Fibroblast of lung (primary cell): Measurements from ENCODE around the gene NDUFA12. TPM values are rescaled to one million over a fixed set of nuclear protein-coding genes. Genes with fewer than 3 reads are reported as not detected.

Source experiments
- DNase-seq, 2 donors: peaks; one replicate each; pipeline versions ENCODE4 v3.0.0 to v3.0.0-alpha.2; 2010; ENCODE audit warnings: low read depth in 2 of 2
- H2AFZ ChIP-seq: 2 replicates; pipeline ENCODE4 v1.5.1; 2012; ENCODE audit warnings: low read length, control low read depth, inconsistent platforms
- H3K27ac ChIP-seq: 2 replicates; pipeline ENCODE4 v1.5.1; 2011; ENCODE audit warnings: low read length, control low read depth; ENCODE audit not compliant: insufficient read depth
- H3K27me3 ChIP-seq: 2 replicates; pipeline ENCODE4 v1.5.1; 2011; ENCODE audit warnings: mild to moderate bottlenecking, low read length; ENCODE audit not compliant: control insufficient read depth, insufficient read depth
- H3K36me3 ChIP-seq: 2 replicates; pipeline ENCODE4 v1.5.1; 2011; ENCODE audit warnings: low read length; ENCODE audit not compliant: control insufficient read depth, insufficient read depth
- H3K4me1 ChIP-seq: 2 replicates; pipeline ENCODE4 v1.5.1; 2011; ENCODE audit warnings: low read length; ENCODE audit not compliant: control insufficient read depth, insufficient read depth; ENCODE audit errors: extremely low read depth
- H3K4me2 ChIP-seq: 2 replicates; pipeline ENCODE4 v1.5.1; 2011; ENCODE audit warnings: low read length, control low read depth; ENCODE audit not compliant: insufficient read depth; ENCODE audit errors: extremely low read depth
- H3K4me3 ChIP-seq, 4 experiments: fragments of 200-600 bp in 1 of 4; sonication (generic) in 1 of 4; replicated peaks in 1 of 4; 2 replicates each; pipeline ENCODE4 v1.5.1; 2011 to 2016; ENCODE audit warnings: low read length in 4 of 4, low read depth in 3 of 4, mild to moderate bottlenecking in 3 of 4, control low read depth in 2 of 4, inconsistent platforms in 1 of 4, mixed read lengths in 1 of 4; ENCODE audit not compliant: insufficient read depth in 1 of 4; ENCODE audit errors: control extremely low read depth in 1 of 4
- H3K79me2 ChIP-seq: 2 replicates; pipeline ENCODE4 v1.5.1; 2012; ENCODE audit warnings: mild to moderate bottlenecking, low read length, inconsistent platforms; ENCODE audit not compliant: control insufficient read depth, insufficient read depth
- H3K9ac ChIP-seq: 2 replicates; pipeline ENCODE4 v1.5.1; 2011; ENCODE audit warnings: mild to moderate bottlenecking, low read length, control low read depth; ENCODE audit not compliant: insufficient read depth
- H3K9me3 ChIP-seq: 2 replicates; pipeline ENCODE4 v1.5.1; 2012; ENCODE audit warnings: low read depth, low read length; ENCODE audit not compliant: control insufficient read depth, insufficient read depth
- H4K20me1 ChIP-seq: 2 replicates; pipeline ENCODE4 v1.5.1; 2011; ENCODE audit warnings: low read length; ENCODE audit not compliant: control insufficient read depth, insufficient read depth; ENCODE audit errors: extremely low read depth
- CTCF ChIP-seq, 2 donors: IDR thresholded peaks in 1 of 2; conservative IDR thresholded peaks in 1 of 2; 1 replicate in 1 of 2; 2 replicates in 1 of 2; pipeline ENCODE4 v1.5.1; 2011 to 2012; ENCODE audit warnings: low read length in 2 of 2, control low read depth in 1 of 2, inconsistent platforms in 1 of 2, low read depth in 1 of 2, mild to moderate bottlenecking in 1 of 2
- EZH2 ChIP-seq: IDR thresholded peaks from 2 replicates; pipeline ENCODE4 v1.5.1; 2012; ENCODE audit warnings: low read length, control low read depth, mild to moderate bottlenecking; ENCODE audit errors: missing control alignments
- polyA plus RNA-seq, 2 donors: library from polyadenylated mRNA; depleted of rRNA in 1 of 2; stranded (reverse) in 1 of 2; unstranded in 1 of 2; fragments of >200 nt; gene quantifications; 2 replicates each; pipeline ENCODE4 v1.2.1, GENCODE V29; 2011 to 2012; ENCODE audit warnings: missing spikeins in 1 of 2
- total RNA-seq: library from RNA; depleted of rRNA; stranded (reverse); fragments of >200 nt; gene quantifications from 2 replicates; pipeline ENCODE4 v1.2.1, GENCODE V29; 2014

The NDUFA12 gene
- total and polyA plus RNA-seq, 2 donors (not counting 1 experiment from before 2014, with no cell fraction given) = 102 to 210 TPM

DNA sequence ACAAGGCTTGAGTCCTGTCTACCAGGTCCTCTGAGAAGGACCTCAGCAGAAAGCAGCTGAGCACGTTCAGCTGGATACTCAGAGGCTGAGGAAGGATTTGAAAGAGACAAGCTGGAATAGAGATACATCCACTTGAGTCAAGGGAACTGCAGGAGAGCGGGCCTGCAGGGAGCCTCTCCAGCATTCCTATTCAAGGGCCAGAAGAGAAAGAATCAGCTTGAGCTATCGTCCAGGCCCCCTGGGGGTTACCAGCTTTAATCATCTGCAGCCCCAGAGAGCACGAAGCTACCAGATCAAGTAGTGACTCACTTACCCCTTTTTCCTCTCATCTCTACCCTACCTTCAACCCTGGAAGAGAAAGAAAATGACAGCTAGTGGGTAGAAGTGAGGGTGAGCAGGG lies 80.9 kb downstream of the NDUFA12 start:
- no peak overlapping the region for H3K4me2 ChIP-seq
- no peak for TF ChIP-seq EZH2
- TF ChIP-seq CTCF (conservative IDR thresholded peaks at IDR 0.05 in 1 of 2, IDR thresholded peaks at IDR 0.05 in 1 of 2; ENCODE audit: low read depth in 1 of 2, low read length in 2 of 2) = no peak
- DNase-seq = no peak

More for the DNA sequence above, 80.9 kb downstream of the NDUFA12 start:
- Histone ChIP-seq H3K36me3 (no peaks in the 10 kb centered on the region), H3K9me3 (no peaks in the 10 kb centered on the region), H3K4me1 (no peaks in the 10 kb centered on the region), H4K20me1 (no peaks in the 10 kb centered on the region), H3K27ac (no peak overlapping the region), H3K79me2 (no peaks in the 10 kb centered on the region), H3K27me3 (no peaks in the 10 kb centered on the region), H2AFZ (no peak overlapping the region), H3K4me3 (no peak overlapping the region), H3K9ac (no peak overlapping the region)

Other genes with a start within 250 kb of the NDUFA12 start
- 21.8 and 25.6 TPM in 2 replicates for gene NR2C1, start 69.9 kb upstream of the NDUFA12 start, total RNA-seq
- 15.6 and 27.0 TPM in 2 replicates for gene NR2C1, start 69.9 kb upstream of the NDUFA12 start, polyA plus RNA-seq
- gene FGD6, start 213.8 kb upstream of the NDUFA12 start, total RNA-seq = 3.3 and 5.6 TPM in 2 replicates
- gene FGD6, start 213.8 kb upstream of the NDUFA12 start, polyA plus RNA-seq = 3.0 and 4.7 TPM in 2 replicates
- 50.1 and 76.6 TPM in 2 replicates for gene VEZT, start 214.1 kb upstream of the NDUFA12 start, total RNA-seq
- 96.1 and 123 TPM in 2 replicates for gene VEZT, start 214.1 kb upstream of the NDUFA12 start, polyA plus RNA-seq